Neural cell (in vitro differentiated cells): ENCODE measurements around the gene WIZ. TPM values are rescaled to one million over a fixed set of nuclear protein-coding genes. Genes with fewer than 3 reads are reported as not detected.

Experiments
- H2AFZ ChIP-seq: fragments of 200-600, 300-800 bp; sonication (generic), shearing (Covaris generic); 2 replicates; pipeline ENCODE4 v1.6.0; 2014; ENCODE audit warnings: low read depth, mild to moderate bottlenecking, antibody characterized with exemption, low read length, moderate library complexity
- H3F3A ChIP-seq: fragments of 200-600 bp; shearing (Covaris generic); 2 replicates; pipeline ENCODE4 v1.6.1; 2016; ENCODE audit warnings: mild to moderate bottlenecking, moderate library complexity, mixed read lengths, antibody characterized with exemption, low read length; ENCODE audit not compliant: insufficient read depth, poor library complexity, severe bottlenecking
- H3K27ac ChIP-seq: fragments of 200-600, 300-800 bp; sonication (generic), shearing (Covaris generic); 2 replicates; pipeline ENCODE4 v1.5.1; 2014; ENCODE audit warnings: mild to moderate bottlenecking, low read length, moderate library complexity
- H3K27me3 ChIP-seq: fragments of 300-800, 200-600 bp; sonication (generic), shearing (Covaris generic); 2 replicates; pipeline ENCODE4 v1.6.0; 2014; ENCODE audit warnings: mild to moderate bottlenecking, low read depth, low read length, moderate library complexity; ENCODE audit not compliant: insufficient read depth
- H3K36me3 ChIP-seq: fragments of 300-800, 200-600 bp; sonication (generic), shearing (Covaris generic); 2 replicates; pipeline ENCODE4 v1.5.1; 2014; ENCODE audit warnings: mild to moderate bottlenecking, antibody characterized with exemption, low read length, moderate library complexity; ENCODE audit not compliant: insufficient read depth
- H3K4me2 ChIP-seq: fragments of 300-800, 200-600 bp; sonication (generic), shearing (Covaris generic); 2 replicates; pipeline ENCODE4 v1.6.0; 2014; ENCODE audit warnings: mild to moderate bottlenecking, low read length
- H3K4me3 ChIP-seq: fragments of 300-800, 200-600 bp; sonication (generic), shearing (Covaris generic); 2 replicates; pipeline ENCODE4 v1.5.1; 2014; ENCODE audit warnings: mild to moderate bottlenecking, low read length, moderate library complexity
- H3K79me2 ChIP-seq: fragments of 200-600 bp; shearing (Covaris generic); replicated peaks from 2 replicates; pipeline ENCODE4 v1.6.0; 2014; ENCODE audit warnings: mild to moderate bottlenecking, low read length, moderate library complexity; ENCODE audit not compliant: insufficient read depth
- H3K9ac ChIP-seq: fragments of 300-800, 200-600 bp; sonication (generic), shearing (Covaris generic); 2 replicates; pipeline ENCODE4 v1.6.1; 2016; ENCODE audit warnings: mild to moderate bottlenecking, low read length, mixed read lengths
- H3K9me2 ChIP-seq: fragments of 200-600 bp; shearing (Covaris generic); 2 replicates; pipeline ENCODE4 v1.6.1; 2016; ENCODE audit warnings: mild to moderate bottlenecking, low read length, mixed read lengths; ENCODE audit not compliant: insufficient read depth
- H3K9me3 ChIP-seq: fragments of 200-600, 300-800 bp; sonication (generic), shearing (Covaris generic); 2 replicates; pipeline ENCODE4 v1.6.1; 2016; ENCODE audit warnings: mild to moderate bottlenecking, mixed run types, low read length, moderate library complexity, mixed read lengths
- H4K20me1 ChIP-seq: fragments of 200-600 bp; shearing (Covaris generic); 2 replicates; pipeline ENCODE4 v1.6.1; 2016; ENCODE audit warnings: mild to moderate bottlenecking, mixed run types; ENCODE audit not compliant: insufficient read depth
- CTCF ChIP-seq: fragments of 450-650 bp; IDR thresholded peaks from 2 replicates; pipeline ENCODE4 v1.5.1; 2014; ENCODE audit warnings: antibody characterized with exemption, mild to moderate bottlenecking, moderate library complexity; ENCODE audit not compliant: poor library complexity, severe bottlenecking
- EP300 ChIP-seq: fragments of 450-650 bp; conservative IDR thresholded peaks from 2 replicates; pipeline ENCODE4 v1.6.1; 2014; ENCODE audit warnings: antibody characterized with exemption, mild to moderate bottlenecking, moderate library complexity; ENCODE audit not compliant: poor library complexity, severe bottlenecking
- EZH2 ChIP-seq: fragments of 200-600, 300-800 bp; shearing (Covaris generic), sonication (generic); IDR thresholded peaks from 2 replicates; pipeline ENCODE4 v1.6.1; 2014; ENCODE audit warnings: antibody characterized with exemption, low read length, borderline replicate concordance, mild to moderate bottlenecking; ENCODE audit not compliant: insufficient read depth, poor library complexity, severe bottlenecking
- MXI1 ChIP-seq: fragments of 450-650 bp; conservative IDR thresholded peaks from 2 replicates; pipeline ENCODE4 v1.6.1; 2014; ENCODE audit warnings: antibody characterized with exemption, mild to moderate bottlenecking; ENCODE audit not compliant: poor library complexity, severe bottlenecking
- POLR2AphosphoS5 ChIP-seq: IDR thresholded peaks from 2 replicates; pipeline ENCODE4 v1.6.1; 2012
- REST ChIP-seq: IDR thresholded peaks from 2 replicates; pipeline ENCODE4 v1.6.1; 2012; ENCODE audit warnings: borderline replicate concordance
- SMC3 ChIP-seq: fragments of 450-650 bp; conservative IDR thresholded peaks from 2 replicates; pipeline ENCODE4 v1.6.1; 2014; ENCODE audit warnings: antibody characterized with exemption, mild to moderate bottlenecking, moderate library complexity; ENCODE audit not compliant: poor library complexity
- TAF1 ChIP-seq: IDR thresholded peaks from 2 replicates; pipeline ENCODE4 v1.6.1; 2012; ENCODE audit warnings: low read depth
- polyA plus RNA-seq: library from polyadenylated mRNA; depleted of rRNA; stranded (reverse); fragments of >200 nt; gene quantifications from 2 replicates; pipeline ENCODE4 v1.2.3, GENCODE V29; 2014

Gene WIZ
- polyA plus RNA-seq, 1 donor from 2014 or later: 13.0 TPM

- H3K36me3 ChIP-seq: no peaks in the 10 kb centered on the region
- no peak overlapping the region for H2AFZ ChIP-seq
- H3K4me3 ChIP-seq: no peak overlapping the region
- no peaks in the 10 kb centered on the region for H4K20me1 ChIP-seq
- no peak overlapping the region for H3K4me2 ChIP-seq
- H3K9ac ChIP-seq: no peak overlapping the region
- H3K79me2 ChIP-seq: peaks cover 3% of the 10 kb centered on the region
- H3K27ac ChIP-seq: no peak overlapping the region
- no peaks in the 10 kb centered on the region for H3K27me3 ChIP-seq
- H3F3A ChIP-seq: no peaks in the 10 kb centered on the region
- no peaks in the 10 kb centered on the region for H3K9me3 ChIP-seq
- TF ChIP-seq TAF1: no peak
- no peak for TF ChIP-seq EZH2
- no peaks in the 10 kb centered on the region for H3K9me2 ChIP-seq
Observed at GRCh38 chr19:15444505-15445226, 5.1 kb downstream of the WIZ start.

GRCh38 chr19:15443838-15444237 is 5.9 kb downstream of the WIZ start:
- H3K27ac ChIP-seq: no peak overlapping the region
- H2AFZ ChIP-seq: no peak overlapping the region
- no peaks in the 10 kb centered on the region for H3K36me3 ChIP-seq
- TF ChIP-seq EZH2: no peak
- no peak for TF ChIP-seq POLR2AphosphoS5
- no peak overlapping the region for H3K4me2 ChIP-seq
- no peaks in the 10 kb centered on the region for H3F3A ChIP-seq
- no peaks in the 10 kb centered on the region for H4K20me1 ChIP-seq
- H3K9ac ChIP-seq: no peak overlapping the region
- peaks cover 1% of the 10 kb centered on the region for H3K79me2 ChIP-seq
- no peak overlapping the region for H3K4me3 ChIP-seq
- no peaks in the 10 kb centered on the region for H3K9me3 ChIP-seq
- H3K9me2 ChIP-seq: no peaks in the 10 kb centered on the region
- no peaks in the 10 kb centered on the region for H3K27me3 ChIP-seq

GRCh38 chr19:15443325-15443724 is 6.4 kb downstream of the WIZ start:
- Histone ChIP-seq H3K9me2 (no peaks in the 10 kb centered on the region), H3K27me3 (no peaks in the 10 kb centered on the region), H3K9ac (no peak overlapping the region), H3K79me2 (no peaks in the 10 kb centered on the region), H3F3A (no peaks in the 10 kb centered on the region), H2AFZ (no peak overlapping the region), H4K20me1 (no peaks in the 10 kb centered on the region), H3K4me2 (no peak overlapping the region), H3K4me3 (no peak overlapping the region), H3K36me3 (no peaks in the 10 kb centered on the region), H3K9me3 (no peaks in the 10 kb centered on the region), H3K27ac (no peak overlapping the region)
- TF ChIP-seq CTCF (no peak), MXI1 (no peak), POLR2AphosphoS5 (no peak)

GRCh38 chr19:15442142-15442920 is 7.4 kb downstream of the WIZ start:
- Histone ChIP-seq H4K20me1 (no peaks in the 10 kb centered on the region), H3K9me3 (no peaks in the 10 kb centered on the region), H3K4me2 (no peak overlapping the region), H3K4me3 (no peak overlapping the region), H3K36me3 (no peaks in the 10 kb centered on the region), H2AFZ (no peak overlapping the region), H3K27me3 (no peaks in the 10 kb centered on the region), H3K9me2 (no peaks in the 10 kb centered on the region), H3K79me2 (no peaks in the 10 kb centered on the region), H3K9ac (no peak overlapping the region), H3F3A (no peaks in the 10 kb centered on the region), H3K27ac (no peak overlapping the region)
- no peak for TF ChIP-seq EP300
- TF ChIP-seq REST: no peak
- no peak for TF ChIP-seq EZH2
- TF ChIP-seq SMC3: no peak
- TF ChIP-seq TAF1: no peak
- TF ChIP-seq CTCF: no peak
